Trophoblast cell (in vitro differentiated cells and primary cell): ENCODE data around the gene ARMC12.
"Not testable (repeated sequence)": the region's sequence is repeated elsewhere in the genome, so short reads cannot be mapped to it uniquely, and the experiment has no call there.

ENCODE experiments used
- DNase-seq, 2 donors: peaks; one replicate each; pipeline ENCODE4 v3.0.0-alpha.2; 2016
- H2AFZ ChIP-seq: 2 replicates; pipeline ENCODE4 v1.6.1; 2013; ENCODE audit warnings: low read length, moderate library complexity, mild to moderate bottlenecking; ENCODE audit not compliant: insufficient read depth, poor library complexity
- H2AK5ac ChIP-seq: 2 replicates; pipeline ENCODE4 v1.6.1; 2013; ENCODE audit warnings: mild to moderate bottlenecking, low read length
- H2BK120ac ChIP-seq: 2 replicates; pipeline ENCODE4 v1.6.1; 2013; ENCODE audit warnings: low read length, mild to moderate bottlenecking, moderate library complexity; ENCODE audit not compliant: insufficient read depth, poor library complexity
- H2BK12ac ChIP-seq: 2 replicates; pipeline ENCODE4 v1.6.1; 2013; ENCODE audit warnings: mild to moderate bottlenecking, low read length, moderate library complexity
- H2BK5ac ChIP-seq: 2 replicates; pipeline ENCODE4 v1.6.1; 2013; ENCODE audit warnings: low read length, low read depth, moderate library complexity, mild to moderate bottlenecking; ENCODE audit not compliant: poor library complexity
- H3K14ac ChIP-seq: 2 replicates; pipeline ENCODE4 v1.6.1; 2013; ENCODE audit warnings: mild to moderate bottlenecking, low read length
- H3K18ac ChIP-seq: 2 replicates; pipeline ENCODE4 v1.6.1; 2013; ENCODE audit warnings: mild to moderate bottlenecking, low read length
- H3K23ac ChIP-seq: 2 replicates; pipeline ENCODE4 v1.6.1; 2013; ENCODE audit warnings: low read length
- H3K27ac ChIP-seq: 2 replicates; pipeline ENCODE4 v1.5.1; 2013; ENCODE audit warnings: low read depth, mild to moderate bottlenecking, inconsistent platforms, low read length, moderate library complexity
- H3K27me3 ChIP-seq: 2 replicates; pipeline ENCODE4 v1.6.1; 2013; ENCODE audit warnings: inconsistent platforms, mild to moderate bottlenecking, low read length, moderate library complexity; ENCODE audit not compliant: insufficient read depth
- H3K36me3 ChIP-seq, 2 experiments: 1 replicate in 1 of 2; 2 replicates in 1 of 2; pipeline ENCODE4 v1.6.1; 2013; ENCODE audit warnings: low read length in 2 of 2, mild to moderate bottlenecking in 2 of 2, moderate library complexity in 1 of 2; ENCODE audit not compliant: insufficient read depth in 2 of 2, control insufficient read depth in 1 of 2
- H3K4ac ChIP-seq: 2 replicates; pipeline ENCODE4 v1.6.1; 2013; ENCODE audit warnings: low read depth, mild to moderate bottlenecking, low read length, moderate library complexity
- H3K4me1 ChIP-seq, 2 experiments: 1 replicate in 1 of 2; 2 replicates in 1 of 2; pipeline ENCODE4 v1.6.1; 2013; ENCODE audit warnings: low read length in 2 of 2, mild to moderate bottlenecking in 2 of 2, moderate library complexity in 1 of 2; ENCODE audit not compliant: insufficient read depth in 2 of 2, control insufficient read depth in 1 of 2
- H3K4me2 ChIP-seq: 2 replicates; pipeline ENCODE4 v1.6.1; 2013; ENCODE audit warnings: inconsistent platforms, mild to moderate bottlenecking, low read length, moderate library complexity
- H3K4me3 ChIP-seq: 2 replicates; pipeline ENCODE4 v1.5.1; 2013; ENCODE audit warnings: mild to moderate bottlenecking, low read depth, low read length, inconsistent platforms
- H3K79me1 ChIP-seq: one replicate; pipeline ENCODE4 v1.6.1; 2013; ENCODE audit warnings: low read length
- H3K79me2 ChIP-seq: 2 replicates; pipeline ENCODE4 v1.6.1; 2013; ENCODE audit warnings: low read length, mild to moderate bottlenecking; ENCODE audit not compliant: control insufficient read depth, insufficient read depth, poor library complexity
- H3K9ac ChIP-seq: 2 replicates; pipeline ENCODE4 v1.6.1; 2013; ENCODE audit warnings: mild to moderate bottlenecking, low read length
- H3K9me3 ChIP-seq: 2 replicates; pipeline ENCODE4 v1.6.1; 2013; ENCODE audit warnings: low read depth, mild to moderate bottlenecking, control low read depth, inconsistent platforms, low read length; ENCODE audit not compliant: insufficient read depth
- H4K12ac ChIP-seq: 2 replicates; pipeline ENCODE4 v1.6.1; 2013; ENCODE audit warnings: low read depth, mild to moderate bottlenecking, low read length, moderate library complexity
- H4K8ac ChIP-seq: 2 replicates; pipeline ENCODE4 v1.6.1; 2013; ENCODE audit warnings: low read depth, mild to moderate bottlenecking, low read length, moderate library complexity
- H4K91ac ChIP-seq: one replicate; pipeline ENCODE4 v1.6.1; 2013; ENCODE audit warnings: low read depth, mild to moderate bottlenecking, low read length, moderate library complexity
- WGBS: extraction: QIAGEN DNeasy Blood & Tissue Kit; methylation state at CpG from one replicate; pipeline ENCODE4 v1.1.7; 2013; ENCODE audit warnings: missing lambda C conversion rate; ENCODE audit not compliant: insufficient read length, insufficient coverage; ENCODE audit errors: extremely low coverage; 5-methylcytosine and 5-hydroxymethylcytosine counted together

Gene ARMC12

GRCh38 chr6:35690484-35690883 lies 46.3 kb upstream of the ARMC12 start:
- WGBS = no CpG with 5 or more reads among the region's 9 CpGs
- Histone ChIP-seq H3K27me3 (peaks cover 5% of the 10 kb centered on the region), H3K4me1 (peaks cover 3 to 4% of the 10 kb centered on the region in 2 experiments), H2AK5ac (no peak overlapping the region), H3K9me3 (peaks cover 2% of the 10 kb centered on the region), H3K4me3 (no peak overlapping the region), H3K4me2 (no peak overlapping the region), H3K79me1 (no peaks in the 10 kb centered on the region), H4K91ac (no peak overlapping the region), H4K8ac (no peak overlapping the region), H3K23ac (no peak overlapping the region), H3K9ac (no peak overlapping the region), H3K4ac (no peak overlapping the region), H2BK5ac (no peak overlapping the region), H4K12ac (no peak overlapping the region), H3K18ac (no peak overlapping the region), H3K14ac (no peak overlapping the region), H2BK120ac (no peak overlapping the region), H3K27ac (no peak overlapping the region), H3K79me2 (no peaks in the 10 kb centered on the region), H3K36me3 (no peaks in the 10 kb centered on the region), H2AFZ (no peak overlapping the region), H2BK12ac (no peak overlapping the region)
- no peak for DNase-seq

GRCh38 chr6:35691027-35691824 lies 45.6 kb upstream of the ARMC12 start:
- Histone ChIP-seq H3K4me3 (peak overlapping the region; percentile 43), H3K4me1 (peaks cover 3 to 4% of the 10 kb centered on the region in 2 experiments), H3K9me3 (peaks cover 2% of the 10 kb centered on the region), H2BK5ac (no peak overlapping the region), H3K79me1 (no peaks in the 10 kb centered on the region), H4K91ac (no peak overlapping the region), H3K27ac (no peak overlapping the region), H3K14ac (no peak overlapping the region), H3K18ac (no peak overlapping the region), H4K12ac (no peak overlapping the region), H3K9ac (no peak overlapping the region), H2BK12ac (no peak overlapping the region), H3K36me3 (no peaks in the 10 kb centered on the region), H3K4ac (no peak overlapping the region), H3K23ac (no peak overlapping the region), H3K4me2 (no peak overlapping the region), H2AFZ (no peak overlapping the region), H3K27me3 (peaks cover 5% of the 10 kb centered on the region), H4K8ac (no peak overlapping the region), H2BK120ac (no peak overlapping the region), H2AK5ac (no peak overlapping the region), H3K79me2 (no peaks in the 10 kb centered on the region)
- no CpG with 5 or more reads among the region's 10 CpGs for WGBS
- DNase-seq = peak in 1 of 2 donors; percentile 24

GRCh38 chr6:35694462-35694861 lies 42.4 kb upstream of the ARMC12 start:
- H2BK5ac ChIP-seq = no peak overlapping the region
- no peak overlapping the region for H4K12ac ChIP-seq
- no peaks in the 10 kb centered on the region for H3K4me1 ChIP-seq
- no peak overlapping the region for H3K4ac ChIP-seq
- WGBS = no CpG with 5 or more reads among the region's 2 CpGs
- no peaks in the 10 kb centered on the region for H3K36me3 ChIP-seq
- H3K27ac ChIP-seq = no peak overlapping the region
- H3K4me3 ChIP-seq = no peak overlapping the region
- no peaks in the 10 kb centered on the region for H3K79me1 ChIP-seq
- no peak overlapping the region for H3K14ac ChIP-seq
- H4K8ac ChIP-seq = no peak overlapping the region
- H3K23ac ChIP-seq = no peak overlapping the region
- H3K9me3 ChIP-seq = no peaks in the 10 kb centered on the region
- no peaks in the 10 kb centered on the region for H3K79me2 ChIP-seq
- H2AFZ ChIP-seq = no peak overlapping the region
- H2BK120ac ChIP-seq = no peak overlapping the region
- no peak overlapping the region for H3K18ac ChIP-seq
- no peak overlapping the region for H2AK5ac ChIP-seq
- no peak overlapping the region for H4K91ac ChIP-seq
- DNase-seq = peak; percentile 17 to 51
- no peaks in the 10 kb centered on the region for H3K27me3 ChIP-seq
- H3K4me2 ChIP-seq = no peak overlapping the region
- no peak overlapping the region for H3K9ac ChIP-seq
- H2BK12ac ChIP-seq = no peak overlapping the region

- H3K36me3 ChIP-seq, H3K14ac ChIP-seq, H2AK5ac ChIP-seq, H2BK12ac ChIP-seq, H3K23ac ChIP-seq, H3K4me2 ChIP-seq, H4K12ac ChIP-seq, H3K79me1 ChIP-seq, H3K18ac ChIP-seq, H2BK120ac ChIP-seq, H3K4me3 ChIP-seq, H4K8ac ChIP-seq, H3K27ac ChIP-seq, H3K4ac ChIP-seq, H3K79me2 ChIP-seq, DNase-seq, H4K91ac ChIP-seq, H2BK5ac ChIP-seq, H3K9me3 ChIP-seq, H3K4me1 ChIP-seq, H3K27me3 ChIP-seq, H2AFZ ChIP-seq, H3K9ac ChIP-seq: not testable (repeated sequence)
- WGBS = no CpG with 5 or more reads among the region's 7 CpGs
Measured at GRCh38 chr6:35698430-35698829, 38.4 kb upstream of the ARMC12 start.
